Measurements from ENCODE around the gene FAM53B. TPM values are rescaled to one million over a fixed set of nuclear protein-coding genes. Genes with fewer than 3 reads are reported as not detected.

Gene FAM53B
- total RNA-seq, 2 experiments from 2014 or later: 33.5 to 45.5 TPM

DNA sequence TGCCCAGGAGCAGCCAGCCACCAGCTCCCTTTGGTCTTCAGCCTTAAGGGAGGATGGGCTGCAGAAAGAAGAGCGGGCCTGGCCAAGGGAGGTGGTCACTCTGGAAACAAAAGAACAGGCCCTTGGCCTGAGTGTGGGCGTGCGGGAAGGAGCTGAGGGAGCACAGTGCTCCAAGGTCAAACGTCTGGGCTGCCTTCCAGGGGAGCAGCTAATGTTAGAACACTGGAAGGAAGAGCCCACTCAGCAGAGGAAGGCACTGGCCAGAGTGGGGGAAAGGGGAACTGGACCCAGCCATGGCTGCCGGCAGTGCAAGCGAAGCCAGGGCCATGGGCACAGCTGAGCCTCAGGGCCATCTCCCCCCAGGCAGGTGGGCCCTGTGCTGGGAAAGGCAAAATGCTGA lies 42.7 kb downstream of the FAM53B start:
- Mint-ChIP-seq H3K4me3 (no peak overlapping the region), H3K27ac (peak overlapping the region; percentile 96), H3K27me3 (no peaks in the 10 kb centered on the region), H3K9me3 (ENCODE audit: low read depth) (no peaks in the 10 kb centered on the region), H3K36me3 (peaks cover 20% of the 10 kb centered on the region), H3K4me1 (peaks cover 98% of the 10 kb centered on the region)
- ATAC-seq (no peak), DNase-seq (no peak)
- CTCF ChIA-PET: interaction anchor here (0.7 to 10.8 kb wide), 9 partner anchors 9 to 51 kb away, joined by 3 to 76 read pairs (median 7); no protein-coding TSS in a partner anchor

DNA sequence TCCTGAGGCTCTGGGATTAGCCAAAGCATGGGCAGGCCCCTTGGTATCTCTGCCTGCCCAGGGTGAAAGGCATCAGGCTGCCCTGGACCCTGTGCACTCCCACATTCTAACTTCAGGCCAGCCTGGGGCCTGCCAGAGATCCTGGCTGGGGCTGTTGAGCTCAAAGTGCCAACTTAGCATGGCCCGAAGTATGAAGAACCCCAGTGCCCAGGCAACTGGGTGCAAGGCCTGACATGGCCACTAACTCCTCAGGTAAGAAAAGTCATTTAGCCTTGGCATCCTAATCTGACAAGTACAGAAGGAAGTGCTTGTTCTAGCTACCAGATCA lies 43.2 kb downstream of the FAM53B start:
- Mint-ChIP-seq H3K27me3 (no peaks in the 10 kb centered on the region), H3K27ac (peak overlapping the region; percentile 96), H3K4me3 (no peak overlapping the region), H3K9me3 (ENCODE audit: low read depth) (no peaks in the 10 kb centered on the region), H3K4me1 (peaks cover 98% of the 10 kb centered on the region), H3K36me3 (peaks cover 20% of the 10 kb centered on the region)
- CTCF ChIA-PET: interaction anchor here (0.7 to 10.8 kb wide), 8 partner anchors 9 to 51 kb away, joined by 3 to 76 read pairs (median 8); no protein-coding TSS in a partner anchor
- DNase-seq (no peak), ATAC-seq (no peak)

DNA sequence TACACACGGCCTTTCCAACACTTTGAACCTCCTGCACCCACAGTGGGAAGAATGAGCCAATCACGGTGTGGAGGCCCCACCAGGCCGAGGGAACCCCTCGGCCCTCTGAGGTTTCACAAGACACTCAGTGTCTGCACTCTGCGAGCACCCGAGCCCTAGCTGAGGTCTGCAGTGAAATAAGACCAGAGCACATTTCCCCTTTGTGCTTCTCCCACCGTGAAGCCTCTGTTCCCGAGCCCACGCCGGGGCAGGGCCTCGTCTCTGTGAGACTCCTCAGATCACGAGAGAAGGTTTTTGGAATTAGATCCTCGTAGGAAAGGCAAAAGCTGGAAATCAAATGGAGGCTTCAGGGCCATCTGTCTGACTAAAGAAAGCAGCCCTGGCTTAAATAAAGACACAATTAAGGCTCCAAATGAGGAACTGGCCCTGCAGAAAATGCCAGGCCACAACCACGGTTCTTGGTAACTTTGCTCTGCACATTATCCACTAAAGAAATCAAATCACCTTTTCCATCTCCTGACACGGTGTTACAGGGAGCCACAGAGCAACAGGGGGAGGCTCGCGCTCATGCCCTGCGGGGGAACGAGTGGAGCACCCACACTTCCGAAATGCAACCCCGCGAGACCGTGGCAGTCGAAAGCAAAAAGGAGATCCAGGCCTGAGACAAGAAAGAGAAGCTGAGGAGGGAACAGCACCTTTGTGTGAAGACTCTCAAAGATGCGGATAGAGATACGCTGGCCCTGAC lies 43.7 kb downstream of the FAM53B start:
- ATAC-seq: no peak
- Mint-ChIP-seq H3K27ac (peak overlapping the region; percentile 96), H3K4me1 (peaks cover 98% of the 10 kb centered on the region), H3K27me3 (no peaks in the 10 kb centered on the region), H3K4me3 (no peak overlapping the region), H3K36me3 (peaks cover 20% of the 10 kb centered on the region), H3K9me3 (ENCODE audit: low read depth) (no peaks in the 10 kb centered on the region)
- DNase-seq: no peak
- CTCF ChIA-PET: interaction anchor here (1.3 to 10.8 kb wide), 6 partner anchors 10 to 127 kb away, joined by 3 to 76 read pairs (median 10); no protein-coding TSS in a partner anchor

DNA sequence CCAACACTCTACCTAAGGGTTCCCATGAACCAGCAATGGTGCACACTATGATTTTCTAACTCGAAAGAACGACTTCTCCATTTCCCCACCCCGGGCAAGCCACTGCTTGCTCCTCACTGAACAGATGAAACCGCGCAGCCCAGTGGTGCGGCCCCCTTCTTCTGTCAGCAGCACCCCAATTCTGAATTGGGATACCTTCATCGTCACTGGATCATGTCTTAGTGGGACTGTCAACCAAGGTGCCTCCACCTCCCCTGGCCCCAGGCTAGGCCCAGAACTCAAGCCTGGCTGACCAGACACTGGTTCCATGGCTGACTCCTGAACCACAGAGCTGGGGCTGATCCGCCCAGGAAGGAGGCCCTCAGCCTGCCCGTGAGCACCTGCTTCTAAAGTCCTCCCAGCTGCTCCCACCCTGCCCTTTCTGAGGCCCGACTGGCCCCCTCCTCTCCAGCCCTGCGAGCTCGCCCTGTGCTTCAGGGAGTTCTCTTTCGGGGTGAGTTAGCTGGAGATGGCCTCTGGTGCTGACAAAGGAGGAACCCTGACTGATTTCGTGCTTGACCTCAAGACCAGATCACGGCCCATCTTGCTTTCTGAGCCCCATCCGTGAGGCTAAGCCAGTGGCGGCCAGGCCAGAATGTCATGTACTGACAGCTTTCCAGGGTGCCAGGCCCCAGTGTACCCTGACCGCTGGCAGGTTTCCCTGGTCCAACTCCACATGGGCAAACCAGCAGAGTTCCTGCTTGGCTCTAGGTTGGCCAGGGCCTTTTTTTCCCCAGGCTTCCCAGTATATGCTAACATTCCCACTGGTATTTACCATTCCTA lies 44.5 kb downstream of the FAM53B start:
- H3K36me3 Mint-ChIP-seq: peaks cover 24% of the 10 kb centered on the region

DNA sequence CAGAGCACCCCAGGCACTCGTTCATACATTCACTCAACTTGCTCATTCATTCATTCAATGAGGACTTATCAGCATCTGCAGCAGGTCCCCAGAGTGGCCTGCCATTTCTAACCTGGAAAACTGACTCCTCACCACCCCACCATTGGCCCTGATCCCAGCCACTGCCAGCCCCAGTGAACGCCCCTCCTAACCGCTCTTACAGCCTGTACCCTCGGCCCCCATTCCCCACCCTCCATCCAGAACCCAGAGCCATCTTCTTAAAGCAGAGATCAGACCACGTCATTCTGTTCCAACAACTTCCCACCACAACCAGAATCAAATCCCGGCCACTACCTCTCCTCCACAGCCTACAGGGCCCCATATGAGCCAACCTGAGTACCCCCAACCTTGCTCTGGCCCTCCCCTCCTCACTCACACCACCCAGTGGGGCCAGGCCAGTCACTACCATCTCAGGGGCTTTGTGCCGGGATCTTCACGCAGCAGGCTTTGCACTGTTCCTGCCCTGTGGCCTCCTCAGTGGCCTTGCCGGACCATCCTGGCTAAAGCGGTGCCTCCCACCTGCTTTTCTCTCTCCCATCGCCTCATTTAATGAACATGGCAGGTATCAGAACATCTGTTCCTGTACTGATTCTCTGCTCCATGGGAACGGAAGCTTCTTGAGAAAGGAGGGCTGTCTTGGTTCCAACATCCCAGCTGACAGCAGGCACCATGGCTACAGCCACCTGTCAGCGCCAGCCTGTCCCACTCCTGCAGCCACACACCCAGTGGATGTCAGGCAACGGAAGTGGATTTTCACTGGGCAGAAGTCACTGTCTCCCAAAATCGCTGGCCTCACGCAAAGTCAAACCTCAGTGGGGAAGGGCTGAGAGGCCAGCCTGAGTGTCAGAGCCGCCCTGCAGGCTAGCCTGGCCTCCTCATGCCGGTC lies 45.4 kb downstream of the FAM53B start:
- H3K4me3 Mint-ChIP-seq: no peak overlapping the region
- no peaks in the 10 kb centered on the region for H3K9me3 Mint-ChIP-seq (ENCODE audit: low read depth)
- DNase-seq (no peak), ATAC-seq (no peak)
- peaks cover 99% of the 10 kb centered on the region for H3K4me1 Mint-ChIP-seq
- H3K27me3 Mint-ChIP-seq: no peaks in the 10 kb centered on the region
- peak overlapping the region; percentile 98 for H3K27ac Mint-ChIP-seq
- H3K36me3 Mint-ChIP-seq: peaks cover 19% of the 10 kb centered on the region
- CTCF ChIA-PET: interaction anchor here (2.8 to 3.3 kb wide), 3 partner anchors 11 to 50 kb away, joined by 12 to 44 read pairs (median 30); no protein-coding TSS in a partner anchor

More for the DNA sequence above, 44.5 kb downstream of the FAM53B start:
- Mint-ChIP-seq H3K4me1 (peaks cover 98% of the 10 kb centered on the region), H3K27ac (peak overlapping the region; percentile 98), H3K27me3 (no peaks in the 10 kb centered on the region), H3K4me3 (no peak overlapping the region), H3K9me3 (ENCODE audit: low read depth) (no peaks in the 10 kb centered on the region)
- DNase-seq: no peak
- CTCF ChIA-PET: interaction anchor here (1.5 to 3.4 kb wide), 2 partner anchors 10 to 127 kb away, joined by 3 to 17 read pairs; no protein-coding TSS in a partner anchor
- no peak for ATAC-seq

DNA sequence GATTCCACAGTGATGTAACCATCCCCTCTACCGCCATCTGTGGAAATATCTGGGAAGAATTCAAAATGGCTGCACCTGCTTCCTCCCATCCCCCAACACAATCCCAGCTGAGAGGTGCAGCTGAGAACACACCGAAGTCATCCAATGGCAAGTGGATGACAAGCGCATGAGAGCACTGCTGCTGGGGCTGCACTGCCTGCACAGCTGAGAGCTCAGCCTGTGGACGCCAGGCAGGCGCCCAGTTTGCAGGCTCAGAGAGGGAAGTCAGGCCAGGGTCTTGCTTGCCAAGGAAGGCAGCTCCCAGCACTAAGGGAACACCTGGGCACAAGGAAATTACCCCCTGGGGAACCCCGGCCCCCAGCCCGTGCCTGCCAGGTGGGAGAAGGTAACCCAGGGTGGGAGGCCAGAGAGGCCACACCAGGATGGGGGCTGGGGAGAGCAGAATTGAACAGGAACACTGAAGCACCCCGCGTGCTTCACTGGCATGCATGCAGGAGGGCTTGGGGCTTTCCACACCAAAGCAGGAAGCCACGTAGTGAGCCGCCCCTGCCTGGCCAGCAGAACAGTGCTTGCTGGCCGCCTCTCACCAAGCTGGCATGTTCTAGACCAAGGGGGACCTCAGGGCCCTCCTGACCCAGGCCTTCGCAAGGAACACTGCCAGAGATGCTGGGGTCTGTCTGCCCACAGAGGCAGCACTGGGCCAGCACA lies 46.2 kb downstream of the FAM53B start:
- H3K4me3 Mint-ChIP-seq: no peak overlapping the region
- DNase-seq: peak; percentile 71
- H3K9me3 Mint-ChIP-seq (ENCODE audit: low read depth): no peaks in the 10 kb centered on the region
- peaks cover 98% of the 10 kb centered on the region for H3K4me1 Mint-ChIP-seq
- peak overlapping the region; percentile 98 for H3K27ac Mint-ChIP-seq
- peaks cover 24% of the 10 kb centered on the region for H3K36me3 Mint-ChIP-seq
- no peaks in the 10 kb centered on the region for H3K27me3 Mint-ChIP-seq
- CTCF ChIA-PET: interaction anchor here (0.9 to 3.3 kb wide), 10 partner anchors 8 to 49 kb away, joined by 3 to 44 read pairs (median 10); no protein-coding TSS in a partner anchor
- peak; percentile 31 for ATAC-seq

DNA sequence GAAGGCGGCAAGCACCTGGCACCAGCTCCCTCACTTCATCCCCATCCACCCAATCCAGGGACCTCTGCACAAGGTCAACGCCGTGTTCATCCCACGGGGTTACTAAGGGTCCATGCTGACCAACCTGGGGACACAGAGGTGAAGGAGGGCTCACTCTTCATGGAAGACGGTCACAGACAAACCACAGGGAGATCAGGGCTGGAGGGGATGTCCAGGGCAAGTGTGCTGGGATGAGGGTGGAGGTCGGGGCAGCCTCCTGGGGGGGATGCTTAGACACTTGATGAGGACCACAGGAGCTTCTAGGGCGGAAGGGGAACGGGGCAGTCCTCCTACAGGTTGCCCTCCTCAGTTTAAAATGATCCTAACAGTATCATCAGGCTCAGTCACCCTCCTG lies 46.7 kb downstream of the FAM53B start:
- H3K27me3 Mint-ChIP-seq: no peaks in the 10 kb centered on the region
- ATAC-seq (no peak), DNase-seq (no peak)
- CTCF ChIA-PET: interaction anchor here (0.7 to 3.3 kb wide), 13 partner anchors 9 to 94 kb away, joined by 3 to 44 read pairs (median 8); partner anchors contain the start of gene EEF1AKMT2
- H3K27ac Mint-ChIP-seq: peak overlapping the region; percentile 98
- H3K36me3 Mint-ChIP-seq: peaks cover 28% of the 10 kb centered on the region
- H3K9me3 Mint-ChIP-seq (ENCODE audit: low read depth): no peaks in the 10 kb centered on the region
- H3K4me3 Mint-ChIP-seq: peak overlapping the region; percentile 64
- H3K4me1 Mint-ChIP-seq: peaks cover 97% of the 10 kb centered on the region

- H3K36me3 Mint-ChIP-seq: peaks cover 25% of the 10 kb centered on the region
- ATAC-seq (peak; percentile 71), DNase-seq (peak; percentile 66)
- H3K4me1 Mint-ChIP-seq: peaks cover 94% of the 10 kb centered on the region
- no peaks in the 10 kb centered on the region for H3K27me3 Mint-ChIP-seq
- H3K9me3 Mint-ChIP-seq (ENCODE audit: low read depth): no peaks in the 10 kb centered on the region
- CTCF ChIA-PET: interaction anchor here (0.7 to 3.3 kb wide), 14 partner anchors 9 to 95 kb away, joined by 3 to 44 read pairs (median 6); partner anchors contain the start of gene EEF1AKMT2
- peak overlapping the region; percentile 64 for H3K4me3 Mint-ChIP-seq
- H3K27ac Mint-ChIP-seq: peak overlapping the region; percentile 98
Observed at GRCh38 chr10:124696446-124697392, 47.5 kb downstream of the FAM53B start.

GRCh38 chr10:124695259-124695658 lies 48.9 kb downstream of the FAM53B start:
- peaks cover 31% of the 10 kb centered on the region for H3K36me3 Mint-ChIP-seq
- no peak for DNase-seq
- CTCF ChIA-PET: interaction anchor here (1.6 to 3.3 kb wide), 3 partner anchors 7 to 38 kb away, joined by 5 to 44 read pairs (median 12); no protein-coding TSS in a partner anchor

DNA sequence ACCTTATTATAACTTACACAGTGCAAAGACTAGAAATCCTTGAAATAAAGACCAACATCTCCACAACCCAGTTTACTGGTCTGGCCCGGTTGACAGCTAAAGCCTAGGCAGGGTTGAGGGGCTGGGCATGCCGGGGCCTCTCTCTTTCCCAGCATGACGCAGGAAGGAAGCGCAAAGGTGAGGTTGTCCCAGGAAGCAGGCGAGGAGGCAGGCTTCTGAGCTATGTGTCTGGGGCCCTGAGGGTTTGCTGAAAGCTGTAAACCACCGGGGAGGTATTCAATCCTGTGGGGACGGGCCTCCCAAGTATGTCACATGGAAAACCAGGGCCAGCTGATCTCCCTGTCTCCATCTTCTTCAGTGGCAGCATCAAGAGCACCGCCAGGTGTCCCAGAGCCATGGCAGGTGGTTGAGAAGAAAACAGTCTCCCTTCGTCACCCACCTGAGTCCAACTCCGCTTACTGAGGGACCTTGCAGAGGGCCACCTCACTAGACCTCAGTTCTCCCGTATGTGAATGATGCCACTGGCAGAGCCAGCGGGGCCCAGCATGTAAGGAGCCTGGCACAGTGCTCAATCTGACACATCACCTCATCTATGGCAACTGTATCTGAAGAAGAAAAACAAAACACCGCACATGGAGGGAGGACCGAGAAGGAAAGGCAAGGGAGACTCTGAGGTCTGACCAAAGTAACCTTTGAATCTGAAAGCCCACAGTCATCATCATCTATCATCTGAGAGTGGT lies 49.5 kb downstream of the FAM53B start:
- Mint-ChIP-seq H3K4me3 (peak overlapping the region; percentile 62), H3K27ac (peak overlapping the region; percentile 98), H3K9me3 (ENCODE audit: low read depth) (no peaks in the 10 kb centered on the region), H3K27me3 (no peaks in the 10 kb centered on the region), H3K36me3 (peaks cover 36% of the 10 kb centered on the region), H3K4me1 (peaks cover 92% of the 10 kb centered on the region)
- DNase-seq: no peak
- CTCF ChIA-PET: interaction anchor here (0.8 to 8.0 kb wide), 2 partner anchors 25 to 44 kb away, joined by 3 to 106 read pairs; no protein-coding TSS in a partner anchor
- ATAC-seq: peak; percentile 15

More at GRCh38 chr10:124695259-124695658, 48.9 kb downstream of the FAM53B start:
- peak overlapping the region; percentile 62 for H3K4me3 Mint-ChIP-seq
- H3K9me3 Mint-ChIP-seq (ENCODE audit: low read depth): no peaks in the 10 kb centered on the region
- peaks cover 92% of the 10 kb centered on the region for H3K4me1 Mint-ChIP-seq
- H3K27ac Mint-ChIP-seq: peak overlapping the region; percentile 98
- H3K27me3 Mint-ChIP-seq: no peaks in the 10 kb centered on the region
- ATAC-seq: no peak

Data from activated CD8-positive, alpha-beta memory T cell treated with anti-CD3 and anti-CD28 coated beads, Interleukin-2, amount 10 ng/mL, durations not matched to agents 7 days and 5 days (primary cell).